ENCODE results near the gene NR1H2. TPM values are rescaled to one million over a fixed set of nuclear protein-coding genes. Genes with fewer than 3 reads are reported as not detected.
"Not testable (repeated sequence)": the region's sequence is repeated elsewhere in the genome, so short reads cannot be mapped to it uniquely, and the experiment has no call there.

Gene NR1H2
- total and polyA plus RNA-seq, 9 donors: 19.2 to 24.8 (median 22.1) TPM

GRCh38 chr19:50330365-50331078, 45.7 kb upstream of the NR1H2 start:
- no peaks in the 10 kb centered on the region for H3K36me3 ChIP-seq (ENCODE audit: control insufficient read depth, insufficient read depth, low read length)
- H3K27ac ChIP-seq (ENCODE audit: low read length): peak overlapping the region; percentile 29
- peaks cover 49% of the 10 kb centered on the region for H3K4me1 ChIP-seq (ENCODE audit: control insufficient read depth, insufficient read depth, low read length)
- H3K9me3 ChIP-seq (replicated peaks; ENCODE audit: control insufficient read depth, low read depth, low read length): no peaks in the 10 kb centered on the region
- H3K4me3 ChIP-seq (ENCODE audit: low read length): peak overlapping the region; percentile 31
- DNase-seq: peak; percentile 74
- 1% methylated on average over 46 of the region's 48 CpGs for WGBS (ENCODE audit: insufficient coverage)
- H3K27me3 ChIP-seq (ENCODE audit: control insufficient read depth, insufficient read depth, low read length): peaks cover 82% of the 10 kb centered on the region

GRCh38 chr19:50331221-50331993, 44.9 kb upstream of the NR1H2 start:
- no peak for DNase-seq
- no peak overlapping the region for H3K4me3 ChIP-seq (ENCODE audit: low read length)
- no peaks in the 10 kb centered on the region for H3K36me3 ChIP-seq (ENCODE audit: control insufficient read depth, insufficient read depth, low read length)
- WGBS (ENCODE audit: insufficient coverage): 13% methylated on average over 9 of the region's 10 CpGs
- H3K9me3 ChIP-seq (replicated peaks; ENCODE audit: control insufficient read depth, low read depth, low read length): no peaks in the 10 kb centered on the region
- H3K27me3 ChIP-seq (ENCODE audit: control insufficient read depth, insufficient read depth, low read length): peaks cover 75% of the 10 kb centered on the region
- peaks cover 44% of the 10 kb centered on the region for H3K4me1 ChIP-seq (ENCODE audit: control insufficient read depth, insufficient read depth, low read length)
- peak overlapping the region; percentile 53 for H3K27ac ChIP-seq (ENCODE audit: low read length)

GRCh38 chr19:50331994-50332243, 44.3 kb upstream of the NR1H2 start:
- Histone ChIP-seq H3K27me3 (ENCODE audit: control insufficient read depth, insufficient read depth, low read length) (peaks cover 69% of the 10 kb centered on the region), H3K4me1 (ENCODE audit: control insufficient read depth, insufficient read depth, low read length) (peaks cover 44% of the 10 kb centered on the region), H3K4me3 (ENCODE audit: low read length) (no peak overlapping the region), H3K36me3 (ENCODE audit: control insufficient read depth, insufficient read depth, low read length) (no peaks in the 10 kb centered on the region), H3K27ac (ENCODE audit: low read length) (peak overlapping the region; percentile 53), H3K9me3 (replicated peaks; ENCODE audit: control insufficient read depth, low read depth, low read length) (no peaks in the 10 kb centered on the region)
- WGBS (ENCODE audit: insufficient coverage): no CpG with 5 or more reads among the region's 2 CpGs
- DNase-seq: no peak

GRCh38 chr19:50332244-50333038, 43.8 kb upstream of the NR1H2 start:
- peaks cover 44% of the 10 kb centered on the region for H3K4me1 ChIP-seq (ENCODE audit: control insufficient read depth, insufficient read depth, low read length)
- peak overlapping the region; percentile 53 for H3K4me3 ChIP-seq (ENCODE audit: low read length)
- WGBS (ENCODE audit: insufficient coverage): 6% methylated on average over 10 of the region's 20 CpGs

GRCh38 chr19:50333235-50333736, 43.0 kb upstream of the NR1H2 start:
- Histone ChIP-seq H3K36me3 (ENCODE audit: control insufficient read depth, insufficient read depth, low read length) (no peaks in the 10 kb centered on the region), H3K4me1 (ENCODE audit: control insufficient read depth, insufficient read depth, low read length) (peaks cover 39% of the 10 kb centered on the region), H3K27ac (ENCODE audit: low read length) (peak overlapping the region; percentile 88), H3K4me3 (ENCODE audit: low read length) (peak overlapping the region; percentile 53), H3K9me3 (replicated peaks; ENCODE audit: control insufficient read depth, low read depth, low read length) (no peaks in the 10 kb centered on the region), H3K27me3 (ENCODE audit: control insufficient read depth, insufficient read depth, low read length) (peaks cover 57% of the 10 kb centered on the region)
- DNase-seq: peak; percentile 87
- WGBS (ENCODE audit: insufficient coverage): under 1% methylated on average over 29 of the region's 34 CpGs

More at GRCh38 chr19:50332244-50333038, 43.8 kb upstream of the NR1H2 start:
- Histone ChIP-seq H3K27ac (ENCODE audit: low read length) (peak overlapping the region; percentile 88), H3K36me3 (ENCODE audit: control insufficient read depth, insufficient read depth, low read length) (no peaks in the 10 kb centered on the region), H3K9me3 (replicated peaks; ENCODE audit: control insufficient read depth, low read depth, low read length) (no peaks in the 10 kb centered on the region), H3K27me3 (ENCODE audit: control insufficient read depth, insufficient read depth, low read length) (peaks cover 64% of the 10 kb centered on the region)
- peak; percentile 57 for DNase-seq

- peak overlapping the region; percentile 55 for H3K27ac ChIP-seq (ENCODE audit: low read length)
- H3K36me3 ChIP-seq (ENCODE audit: control insufficient read depth, insufficient read depth, low read length): no peaks in the 10 kb centered on the region
- peaks cover 54% of the 10 kb centered on the region for H3K27me3 ChIP-seq (ENCODE audit: control insufficient read depth, insufficient read depth, low read length)
- H3K4me3 ChIP-seq (ENCODE audit: low read length): peak overlapping the region; percentile 53
- WGBS (ENCODE audit: insufficient coverage): 2% methylated on average over 45 of the region's 54 CpGs
- H3K4me1 ChIP-seq (ENCODE audit: control insufficient read depth, insufficient read depth, low read length): peaks cover 37% of the 10 kb centered on the region
- no peaks in the 10 kb centered on the region for H3K9me3 ChIP-seq (replicated peaks; ENCODE audit: control insufficient read depth, low read depth, low read length)
- DNase-seq: peak; percentile 75
Measured at GRCh38 chr19:50333737-50334617, 42.3 kb upstream of the NR1H2 start.

GRCh38 chr19:50334741-50335421, 41.4 kb upstream of the NR1H2 start:
- H3K9me3 ChIP-seq (replicated peaks; ENCODE audit: control insufficient read depth, low read depth, low read length): no peaks in the 10 kb centered on the region
- H3K4me1 ChIP-seq (ENCODE audit: control insufficient read depth, insufficient read depth, low read length): peaks cover 30% of the 10 kb centered on the region
- WGBS (ENCODE audit: insufficient coverage): 91% methylated on average over 6 of the region's 12 CpGs
- no peak overlapping the region for H3K4me3 ChIP-seq (ENCODE audit: low read length)
- no peak for DNase-seq
- H3K27me3 ChIP-seq (ENCODE audit: control insufficient read depth, insufficient read depth, low read length): peaks cover 46% of the 10 kb centered on the region
- H3K36me3 ChIP-seq (ENCODE audit: control insufficient read depth, insufficient read depth, low read length): no peaks in the 10 kb centered on the region
- H3K27ac ChIP-seq (ENCODE audit: low read length): no peak overlapping the region

- H3K36me3 ChIP-seq (ENCODE audit: control insufficient read depth, insufficient read depth, low read length); H3K27ac ChIP-seq (ENCODE audit: low read length); DNase-seq; H3K9me3 ChIP-seq (replicated peaks; ENCODE audit: control insufficient read depth, low read depth, low read length); H3K4me3 ChIP-seq (ENCODE audit: low read length): not testable (repeated sequence)
- Histone ChIP-seq H3K27me3 (ENCODE audit: control insufficient read depth, insufficient read depth, low read length) (peaks cover 24% of the 10 kb centered on the region), H3K4me1 (ENCODE audit: control insufficient read depth, insufficient read depth, low read length) (peaks cover 17% of the 10 kb centered on the region)
- WGBS (ENCODE audit: insufficient coverage): no CpG with 5 or more reads among the region's 6 CpGs
Measured at GRCh38 chr19:50337031-50337430, 39.2 kb upstream of the NR1H2 start.

- Histone ChIP-seq H3K27ac (ENCODE audit: low read length) (no peak overlapping the region), H3K4me3 (ENCODE audit: low read length) (no peak overlapping the region), H3K36me3 (ENCODE audit: control insufficient read depth, insufficient read depth, low read length) (no peaks in the 10 kb centered on the region), H3K27me3 (ENCODE audit: control insufficient read depth, insufficient read depth, low read length) (no peaks in the 10 kb centered on the region), H3K9me3 (replicated peaks; ENCODE audit: control insufficient read depth, low read depth, low read length) (peaks cover 7% of the 10 kb centered on the region), H3K4me1 (ENCODE audit: control insufficient read depth, insufficient read depth, low read length) (no peaks in the 10 kb centered on the region)
- no peak for DNase-seq
Measured at GRCh38 chr19:50340331-50340730, 35.9 kb upstream of the NR1H2 start.
